HEK293 (cell line): ENCODE measurements around the gene GGTA1.

Source experiments
- CTCF ChIA-PET: fragments of 350-600 bp; formaldehyde crosslinking; extraction: SDS; loops from one replicate; lab custom pipeline; 2021; ENCODE audit warnings: antibody characterized with exemption; lab: Yijun Ruan, JAX
- POLR2A ChIA-PET: fragments of 300-600 bp; formaldehyde crosslinking; extraction: SDS; loops from one replicate; lab custom pipeline; 2020; ENCODE audit warnings: antibody characterized with exemption, inconsistent platforms; lab: Yijun Ruan, JAX
- H3K27ac ChIP-seq: fragments of 200-500 bp; sonication (Bioruptor generic); 2 replicates; pipeline ENCODE4 v1.5.1; 2014; ENCODE audit warnings: low read depth, low read length, control low read depth, inconsistent platforms; ENCODE audit errors: extremely low read depth
- H3K36me3 ChIP-seq, 2 experiments: fragments of 200-500 bp in 1 of 2; sonication (Bioruptor generic) in 1 of 2; 1 replicate in 1 of 2; 2 replicates in 1 of 2; pipeline ENCODE4 v1.5.1; 2014 to 2017; ENCODE audit warnings: inconsistent platforms in 2 of 2, low read length in 2 of 2; ENCODE audit not compliant: control insufficient read depth in 2 of 2, insufficient read depth in 1 of 2
- H3K4me1 ChIP-seq: fragments of 200-500 bp; sonication (Bioruptor generic); 2 replicates; pipeline ENCODE4 v1.5.1; 2014; ENCODE audit warnings: mild to moderate bottlenecking, low read length, inconsistent platforms; ENCODE audit not compliant: control insufficient read depth, insufficient read depth
- H3K4me3 ChIP-seq: 2 replicates; pipeline ENCODE4 v1.5.1; 2011; ENCODE audit warnings: low read depth, mild to moderate bottlenecking, control low read depth, low read length, moderate library complexity
- H3K9me3 ChIP-seq: fragments of 200-500 bp; sonication (Bioruptor generic); 2 replicates; pipeline ENCODE4 v1.5.1; 2014; ENCODE audit warnings: low read depth, low read length, inconsistent platforms; ENCODE audit not compliant: control insufficient read depth, insufficient read depth
- HOXC10 ChIP-seq: sonication (generic); formaldehyde crosslinking; IDR thresholded peaks from 2 replicates; pipeline ENCODE4 v1.8.1; 2023; ENCODE audit warnings: mild to moderate bottlenecking, missing genetic modification reagents
- KLF7 ChIP-seq: fragments of 450-650 bp; formaldehyde crosslinking; IDR thresholded peaks from 2 replicates; pipeline ENCODE4 v1.5.1; 2016; ENCODE audit warnings: missing biosample characterization, missing genetic modification characterization, borderline replicate concordance
- KLF8 ChIP-seq: fragments of 450-650 bp; formaldehyde crosslinking; IDR thresholded peaks from 2 replicates; pipeline ENCODE4 v1.5.1; 2016; ENCODE audit warnings: missing biosample characterization, missing genetic modification characterization
- PRDM4 ChIP-seq: fragments of 450-650 bp; formaldehyde crosslinking; IDR thresholded peaks from 2 replicates; pipeline ENCODE4 v1.5.1; 2017; ENCODE audit warnings: missing biosample characterization, missing genetic modification characterization
- RBAK ChIP-seq: fragments of 450-650 bp; formaldehyde crosslinking; IDR thresholded peaks from 2 replicates; pipeline ENCODE4 v1.5.1; 2016; ENCODE audit warnings: missing biosample characterization, missing genetic modification characterization
- REPIN1 ChIP-seq: fragments of 450-650 bp; formaldehyde crosslinking; IDR thresholded peaks from 2 replicates; pipeline ENCODE4 v1.5.1; 2017; ENCODE audit warnings: missing biosample characterization, missing genetic modification characterization, low read depth
- ZBTB8A ChIP-seq: fragments of 450-650 bp; formaldehyde crosslinking; IDR thresholded peaks from 2 replicates; pipeline ENCODE4 v1.5.1; 2016; ENCODE audit warnings: missing biosample characterization, missing genetic modification characterization
- ZNF114 ChIP-seq: fragments of 450-650 bp; formaldehyde crosslinking; IDR thresholded peaks from 2 replicates; pipeline ENCODE4 v1.5.0; 2017; ENCODE audit warnings: missing biosample characterization, missing genetic modification characterization
- ZNF140 ChIP-seq: fragments of 450-650 bp; formaldehyde crosslinking; IDR thresholded peaks from 2 replicates; pipeline ENCODE4 v1.5.1; 2016; ENCODE audit warnings: missing biosample characterization, missing genetic modification characterization
- ZNF157 ChIP-seq: fragments of 450-650 bp; formaldehyde crosslinking; IDR thresholded peaks from 2 replicates; pipeline ENCODE4 v1.5.1; 2016; ENCODE audit warnings: missing biosample characterization, missing genetic modification characterization
- ZNF16 ChIP-seq: fragments of 450-650 bp; formaldehyde crosslinking; IDR thresholded peaks from 2 replicates; pipeline ENCODE4 v1.5.1; 2016; ENCODE audit warnings: low read depth, missing biosample characterization, missing genetic modification characterization
- ZNF175 ChIP-seq: fragments of 450-650 bp; formaldehyde crosslinking; IDR thresholded peaks from 2 replicates; pipeline ENCODE4 v1.5.1; 2016; ENCODE audit warnings: missing biosample characterization, missing genetic modification characterization
- ZNF202 ChIP-seq: fragments of 450-650 bp; formaldehyde crosslinking; IDR thresholded peaks from 2 replicates; pipeline ENCODE4 v1.5.1; 2016; ENCODE audit warnings: missing biosample characterization, missing genetic modification characterization, borderline replicate concordance
- ZNF239 ChIP-seq: fragments of 450-650 bp; formaldehyde crosslinking; IDR thresholded peaks from 2 replicates; pipeline ENCODE4 v1.5.1; 2016; ENCODE audit warnings: missing biosample characterization, missing genetic modification characterization
- ZNF26 ChIP-seq: fragments of 450-650 bp; formaldehyde crosslinking; IDR thresholded peaks from 2 replicates; pipeline ENCODE4 v1.5.1; 2016; ENCODE audit warnings: missing biosample characterization, missing genetic modification characterization
- ZNF416 ChIP-seq: fragments of 450-650 bp; formaldehyde crosslinking; IDR thresholded peaks from 2 replicates; pipeline ENCODE4 v1.5.1; 2016; ENCODE audit warnings: missing biosample characterization, missing genetic modification characterization
- ZNF423 ChIP-seq: fragments of 450-650 bp; formaldehyde crosslinking; IDR thresholded peaks from 2 replicates; pipeline ENCODE4 v1.5.1; 2016; ENCODE audit warnings: missing biosample characterization, missing genetic modification characterization
- ZNF433 ChIP-seq: fragments of 450-650 bp; formaldehyde crosslinking; IDR thresholded peaks from 2 replicates; pipeline ENCODE4 v1.5.1; 2016; ENCODE audit warnings: missing biosample characterization, missing genetic modification characterization, low read depth
- ZNF473 ChIP-seq: fragments of 450-650 bp; formaldehyde crosslinking; IDR thresholded peaks from 2 replicates; pipeline ENCODE4 v1.5.1; 2017; ENCODE audit warnings: missing biosample characterization, missing genetic modification characterization
- ZNF48 ChIP-seq: fragments of 450-650 bp; formaldehyde crosslinking; IDR thresholded peaks from 2 replicates; pipeline ENCODE4 v1.5.1; 2016; ENCODE audit warnings: missing biosample characterization, missing genetic modification characterization
- ZNF510 ChIP-seq: fragments of 450-650 bp; formaldehyde crosslinking; IDR thresholded peaks from 2 replicates; pipeline ENCODE4 v1.5.1; 2018; ENCODE audit warnings: mild to moderate bottlenecking, missing genetic modification characterization, missing biosample characterization; ENCODE audit not compliant: insufficient replicate concordance
- ZNF521 ChIP-seq: fragments of 450-650 bp; formaldehyde crosslinking; IDR thresholded peaks from 2 replicates; pipeline ENCODE4 v1.5.1; 2017; ENCODE audit warnings: missing biosample characterization, mild to moderate bottlenecking, missing genetic modification characterization
- ZNF548 ChIP-seq: fragments of 450-650 bp; formaldehyde crosslinking; IDR thresholded peaks from 2 replicates; pipeline ENCODE4 v1.5.1; 2016; ENCODE audit warnings: missing biosample characterization, missing genetic modification characterization
- ZNF571 ChIP-seq: fragments of 450-650 bp; formaldehyde crosslinking; IDR thresholded peaks from 2 replicates; pipeline ENCODE4 v1.5.0; 2017; ENCODE audit warnings: missing biosample characterization, missing genetic modification characterization
- ZNF600 ChIP-seq: fragments of 450-650 bp; formaldehyde crosslinking; IDR thresholded peaks from 2 replicates; pipeline ENCODE4 v1.5.1; 2016; ENCODE audit warnings: missing biosample characterization, missing genetic modification characterization

GGTA1 gene

GRCh38 chr9:121545150-121545874, 45.7 kb upstream of the GGTA1 start:
- POLR2A ChIA-PET: interaction anchor here (0.6 to 1.3 kb wide), 6 partner anchors 11 to 446 kb away, joined by 3 read pairs; no protein-coding TSS in a partner anchor

GRCh38 chr9:121542025-121542424, 42.4 kb upstream of the GGTA1 start:
- POLR2A ChIA-PET: no interaction called here

More at GRCh38 chr9:121545150-121545874, 45.7 kb upstream of the GGTA1 start:
- no peak for TF ChIP-seq ZNF473 (tag by site-specific recombination)
- no peak for TF ChIP-seq REPIN1 (tag by site-specific recombination)
- no peak for TF ChIP-seq RBAK (tag by site-specific recombination)
- no peak for TF ChIP-seq ZNF416 (tag by site-specific recombination)
- no peak for TF ChIP-seq ZNF510
- no peak for TF ChIP-seq ZNF140
- TF ChIP-seq ZNF26 (tag by site-specific recombination): no peak
- H3K36me3 ChIP-seq: no peaks in the 10 kb centered on the region
- CTCF ChIA-PET: interaction anchor here (0.6 to 2.7 kb wide), 67 partner anchors 8 to 1634 kb away, joined by 3 to 29 read pairs (median 4); partner anchors contain the start of gene GGTA1
- H3K27ac ChIP-seq: no peak overlapping the region
- no peaks in the 10 kb centered on the region for H3K9me3 ChIP-seq
- no peak overlapping the region for H3K4me3 ChIP-seq
- no peaks in the 10 kb centered on the region for H3K4me1 ChIP-seq

GRCh38 chr9:121541256-121541655, 41.6 kb upstream of the GGTA1 start:
- POLR2A ChIA-PET: no interaction called here
- TF ChIP-seq KLF7 (tag by site-specific recombination) (no peak), HOXC10 (CRISPR knock-in tag) (no peak), ZNF548 (tag by site-specific recombination) (no peak), ZBTB8A (tag by site-specific recombination) (no peak), ZNF423 (no peak), ZNF175 (tag by site-specific recombination) (no peak), ZNF433 (tag by site-specific recombination) (no peak), ZNF114 (tag by site-specific recombination) (no peak), ZNF48 (no peak), ZNF157 (tag by site-specific recombination) (no peak), ZNF571 (tag by site-specific recombination) (no peak)
- TF ChIP-seq, all 188 proteins: peak for 0
- Histone ChIP-seq H3K4me1 (no peaks in the 10 kb centered on the region), H3K27ac (no peak overlapping the region), H3K9me3 (no peaks in the 10 kb centered on the region), H3K36me3 (no peaks in the 10 kb centered on the region), H3K4me3 (no peak overlapping the region)
- CTCF ChIA-PET: interaction anchor here (0.7 to 2.4 kb wide), 2 partner anchors 9 to 689 kb away, joined by 3 to 10 read pairs; no protein-coding TSS in a partner anchor

More at GRCh38 chr9:121542025-121542424, 42.4 kb upstream of the GGTA1 start:
- no peaks in the 10 kb centered on the region for H3K4me1 ChIP-seq
- no peak overlapping the region for H3K27ac ChIP-seq
- no peaks in the 10 kb centered on the region for H3K36me3 ChIP-seq
- no peak for TF ChIP-seq ZNF600 (tag by site-specific recombination)
- no peak for TF ChIP-seq PRDM4 (tag by site-specific recombination)
- no peak for TF ChIP-seq KLF8 (tag by site-specific recombination)
- TF ChIP-seq ZNF202 (tag by site-specific recombination): no peak
- no peak for TF ChIP-seq ZNF521 (tag by site-specific recombination)
- TF ChIP-seq ZNF16 (tag by site-specific recombination): no peak
- TF ChIP-seq ZNF239 (tag by site-specific recombination): no peak
- TF ChIP-seq, all 188 proteins: peak for 0
- Histone ChIP-seq H3K9me3 (no peaks in the 10 kb centered on the region), H3K4me3 (no peak overlapping the region)
- CTCF ChIA-PET: interaction anchor here (0.6 to 2.4 kb wide), 6 partner anchors 8 to 452 kb away, joined by 3 to 10 read pairs (median 4); no protein-coding TSS in a partner anchor
